ENCODE data around the gene LRBA. TPM values are rescaled to one million over a fixed set of nuclear protein-coding genes. Genes with fewer than 3 reads are reported as not detected.
"Not testable (repeated sequence)": the region's sequence is repeated elsewhere in the genome, so short reads cannot be mapped to it uniquely, and the experiment has no call there.

The LRBA gene
- total RNA-seq, 1 experiment from 2014 or later = 11.2 TPM

GRCh38 chr4:150423503-150423902 lies 591.6 kb downstream of the LRBA start:
- no peak for DNase-seq (ENCODE audit: low read depth)

DNA sequence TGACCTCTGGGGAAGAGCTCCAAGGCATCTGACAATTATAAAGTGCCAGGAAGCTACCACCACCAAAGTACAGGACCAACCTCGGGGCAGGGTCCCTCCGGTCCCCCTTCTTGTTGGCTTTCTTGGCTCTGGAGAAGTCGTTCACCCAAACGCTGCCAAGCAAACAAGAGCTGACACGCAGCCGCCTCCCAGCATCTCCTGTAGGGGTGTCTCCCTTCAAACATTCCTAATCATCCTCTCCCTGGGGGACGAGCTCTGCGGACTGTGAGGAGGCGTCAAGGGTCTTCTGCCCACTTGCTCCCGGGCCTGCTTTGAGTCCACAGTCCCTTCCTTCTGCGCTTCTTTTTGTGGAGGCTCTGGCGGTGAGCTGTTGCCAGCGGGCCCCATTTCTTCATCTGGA lies 592.0 kb downstream of the LRBA start:
- no peak for DNase-seq (ENCODE audit: low read depth)

DNA sequence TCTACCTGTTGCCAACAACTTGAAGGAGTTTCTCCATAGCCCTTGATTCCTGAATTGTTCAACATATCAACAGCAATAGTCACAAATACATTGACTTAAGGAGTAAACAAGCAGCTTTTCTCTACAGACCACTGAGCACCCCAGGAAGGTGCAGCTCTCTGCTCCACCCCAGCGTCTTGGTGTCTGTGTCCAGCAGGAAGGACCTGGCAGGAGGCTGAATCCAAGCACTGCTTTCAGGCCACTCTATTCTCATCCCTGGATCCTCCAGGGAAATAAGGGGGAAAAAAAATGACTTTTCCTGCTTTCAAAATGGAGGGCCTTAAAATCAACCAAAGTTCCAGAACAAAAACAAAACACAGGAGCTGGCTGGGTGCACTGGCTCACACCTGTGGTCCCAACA lies 593.5 kb downstream of the LRBA start:
- no peak for DNase-seq (ENCODE audit: low read depth)

- DNase-seq (ENCODE audit: low read depth) = no peak
These were observed 595.1 kb downstream of the LRBA start for GRCh38 chr4:150419939-150420338.

- no peak for DNase-seq (ENCODE audit: low read depth)
These were observed 596.2 kb downstream of the LRBA start for GRCh38 chr4:150418757-150419410.

- no peak for DNase-seq (ENCODE audit: low read depth)
These were observed 599.9 kb downstream of the LRBA start for GRCh38 chr4:150415213-150415612.

DNA sequence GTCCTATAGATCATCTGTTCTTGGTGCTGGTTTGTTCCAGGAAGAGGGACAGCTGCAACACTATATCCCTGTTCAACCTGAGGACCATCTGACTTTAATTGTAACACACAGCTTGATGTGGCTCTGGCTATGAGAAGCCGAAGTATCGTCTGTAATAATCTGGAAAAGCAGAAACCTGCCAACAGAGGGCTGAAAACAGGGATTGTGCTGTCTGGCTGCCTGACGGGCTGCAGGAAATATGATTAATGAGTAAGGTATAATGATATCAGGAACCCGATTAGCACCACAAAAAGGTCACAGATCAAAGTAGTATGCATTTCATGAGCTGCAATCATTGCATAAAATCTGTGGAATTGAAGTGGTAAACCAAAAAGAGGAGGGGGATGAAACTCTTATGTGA lies 603.6 kb downstream of the LRBA start:
- no peak for DNase-seq (ENCODE audit: low read depth)

DNA sequence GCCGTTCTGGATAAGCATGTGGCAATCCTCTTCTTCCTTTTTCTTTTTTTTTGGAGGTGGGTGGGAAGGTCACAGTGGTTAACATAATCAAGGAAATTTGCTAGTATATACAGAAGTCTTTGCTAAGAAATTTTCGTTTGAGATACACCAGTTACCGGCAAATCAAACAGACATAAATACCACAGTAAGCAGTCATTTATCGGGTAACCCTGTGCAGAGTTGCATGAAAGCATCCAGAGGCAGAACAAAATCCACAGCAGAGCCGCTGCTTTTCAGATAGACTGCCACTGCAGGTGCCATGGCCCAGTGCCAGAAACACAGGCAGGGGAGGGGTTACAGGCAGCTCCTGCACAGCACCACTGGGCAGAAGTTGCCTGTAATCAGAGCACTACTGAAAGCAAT lies 612.2 kb downstream of the LRBA start:
- peak; percentile 4 for DNase-seq (ENCODE audit: low read depth)

DNA sequence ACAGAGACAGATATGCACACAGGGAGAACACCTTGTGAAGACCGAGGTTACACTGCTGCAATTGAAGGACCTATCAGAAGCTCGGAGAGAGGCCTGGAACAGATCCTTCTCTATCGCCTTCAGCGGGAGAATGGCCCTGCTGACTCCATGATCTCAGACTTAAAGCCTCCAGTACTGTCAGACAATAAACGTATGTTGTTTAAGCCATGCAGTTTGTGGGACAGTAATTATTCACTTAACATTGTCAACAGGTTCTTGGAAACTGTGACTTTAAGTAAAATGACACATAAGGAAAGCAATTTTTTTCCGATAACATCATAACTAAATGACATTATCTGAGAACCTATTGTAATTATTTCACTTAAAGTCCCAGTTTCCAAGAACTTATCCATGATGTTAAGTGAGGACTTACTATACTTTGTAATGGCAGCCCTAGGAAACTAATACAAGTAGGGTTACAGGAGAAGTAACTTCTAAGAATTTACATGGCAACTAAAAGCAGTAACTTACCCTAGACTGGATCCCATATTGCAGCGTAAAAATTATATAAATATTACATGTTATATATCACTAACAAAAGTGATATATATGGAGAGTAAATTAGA lies 613.9 kb downstream of the LRBA start:
- no peak for DNase-seq (ENCODE audit: low read depth)

GRCh38 chr4:150395872-150396271 lies 619.2 kb downstream of the LRBA start:
- no peak for DNase-seq (ENCODE audit: low read depth)

- no peak for DNase-seq (ENCODE audit: low read depth)
These were observed 621.0 kb downstream of the LRBA start for GRCh38 chr4:150394046-150394445.

DNA sequence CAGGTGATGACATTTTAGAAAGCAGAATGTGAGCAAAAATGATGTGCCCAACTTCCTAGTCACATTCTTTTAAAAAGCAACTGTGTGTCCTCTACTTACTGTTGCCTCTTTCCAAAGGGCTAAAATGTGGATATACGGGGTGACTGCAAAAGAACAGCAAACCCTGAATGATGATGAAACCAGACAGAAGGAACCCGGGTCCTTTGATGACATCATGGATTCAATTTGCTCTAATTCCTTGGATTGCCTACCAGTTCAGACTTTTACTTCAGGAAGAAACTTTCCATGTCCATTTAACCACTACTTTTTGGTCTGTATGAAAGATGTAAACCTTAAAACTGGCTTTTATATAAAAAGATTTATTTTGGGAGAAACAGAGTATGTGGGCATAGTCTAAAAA lies 624.0 kb downstream of the LRBA start:
- no peak for DNase-seq (ENCODE audit: low read depth)

- no peak for DNase-seq (ENCODE audit: low read depth)
These were observed 624.6 kb downstream of the LRBA start for GRCh38 chr4:150390531-150390910.

- DNase-seq (ENCODE audit: low read depth) = no peak
These were observed 625.1 kb downstream of the LRBA start for GRCh38 chr4:150389896-150390530.

- DNase-seq (ENCODE audit: low read depth) = no peak
These were observed 627.1 kb downstream of the LRBA start for GRCh38 chr4:150387981-150388380.

DNA sequence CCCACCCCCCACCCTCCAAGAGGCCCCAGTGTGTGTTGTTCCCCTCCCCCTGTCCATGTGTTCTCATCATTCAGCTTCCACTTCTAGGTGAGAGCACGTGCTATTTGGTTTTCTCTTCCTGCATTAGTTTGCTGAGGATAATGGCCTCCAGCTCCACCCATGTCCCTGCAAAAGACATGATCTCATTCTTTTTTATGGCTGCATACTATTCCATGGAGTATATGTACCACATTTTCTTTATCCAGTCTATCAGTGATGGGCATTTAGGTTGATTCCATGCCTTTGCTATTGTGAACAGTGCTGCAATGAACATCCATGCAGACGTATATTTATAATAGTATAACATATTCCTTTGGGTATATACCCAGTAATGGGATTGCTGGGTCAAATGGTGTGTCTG lies 628.7 kb downstream of the LRBA start:
- not testable (repeated sequence) for DNase-seq (ENCODE audit: low read depth)

GRCh38 chr4:150385606-150386005 lies 629.5 kb downstream of the LRBA start:
- peak; percentile 7 for DNase-seq (ENCODE audit: low read depth)

DNA sequence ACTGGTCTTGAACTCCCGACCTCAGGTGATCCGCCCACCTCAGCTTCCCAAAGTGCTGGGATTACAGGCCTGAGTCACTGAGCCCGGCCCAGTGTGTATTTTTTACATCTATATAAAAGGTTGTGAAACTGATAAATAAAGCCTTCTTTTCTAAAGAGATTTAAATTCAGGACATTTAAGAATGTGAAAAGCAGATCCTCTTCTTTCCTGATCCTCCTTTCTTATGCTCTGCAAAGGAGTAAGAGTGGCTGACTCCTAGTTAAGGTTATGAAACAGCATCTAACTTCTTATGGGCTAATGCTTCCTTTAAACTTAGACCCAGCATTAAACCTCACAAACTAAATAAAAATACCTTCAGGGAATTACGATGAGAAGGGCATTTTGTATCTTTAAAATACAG lies 630.8 kb downstream of the LRBA start:
- DNase-seq (ENCODE audit: low read depth) = no peak

DNA sequence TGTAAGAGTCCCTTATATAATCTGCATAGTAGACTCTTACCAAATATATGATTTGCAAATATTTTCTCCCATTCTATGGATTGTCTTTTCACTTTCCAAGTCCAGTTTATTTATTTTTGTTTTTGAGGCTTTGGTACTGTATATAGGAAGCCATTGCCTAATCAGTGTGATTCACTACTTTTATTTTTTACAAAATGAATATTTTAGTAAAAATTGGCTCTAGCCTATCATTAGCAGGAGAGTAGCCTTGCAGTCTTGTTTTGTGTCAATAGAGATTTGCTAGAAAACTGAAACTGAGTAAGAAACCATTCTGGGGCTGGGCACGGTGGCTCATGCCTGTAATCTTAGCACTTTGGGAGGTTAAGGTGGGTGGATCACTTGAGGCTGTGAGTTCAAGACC lies 633.1 kb downstream of the LRBA start:
- no peak for DNase-seq (ENCODE audit: low read depth)

DNA sequence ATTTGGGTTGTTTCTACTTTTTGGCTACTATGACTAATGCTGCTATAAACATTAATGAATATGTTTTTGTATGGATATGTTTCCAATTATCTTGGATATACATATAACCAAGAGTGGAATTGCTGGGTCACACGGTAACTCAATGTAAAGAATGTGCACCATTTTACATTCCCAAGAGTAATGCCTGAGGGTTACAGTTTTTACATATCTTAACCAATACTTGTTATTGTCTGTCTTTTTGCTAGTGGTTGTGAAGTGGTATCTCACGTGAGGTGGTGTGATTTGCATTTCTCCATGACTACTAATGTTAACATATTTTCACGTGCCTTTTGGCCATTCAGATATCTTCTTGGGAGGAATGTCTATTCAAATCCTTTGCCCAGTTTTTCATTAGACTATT lies 633.5 kb downstream of the LRBA start:
- DNase-seq (ENCODE audit: low read depth) = no peak

GRCh38 chr4:150381036-150381435 lies 634.0 kb downstream of the LRBA start:
- DNase-seq (ENCODE audit: low read depth) = no peak

DNA sequence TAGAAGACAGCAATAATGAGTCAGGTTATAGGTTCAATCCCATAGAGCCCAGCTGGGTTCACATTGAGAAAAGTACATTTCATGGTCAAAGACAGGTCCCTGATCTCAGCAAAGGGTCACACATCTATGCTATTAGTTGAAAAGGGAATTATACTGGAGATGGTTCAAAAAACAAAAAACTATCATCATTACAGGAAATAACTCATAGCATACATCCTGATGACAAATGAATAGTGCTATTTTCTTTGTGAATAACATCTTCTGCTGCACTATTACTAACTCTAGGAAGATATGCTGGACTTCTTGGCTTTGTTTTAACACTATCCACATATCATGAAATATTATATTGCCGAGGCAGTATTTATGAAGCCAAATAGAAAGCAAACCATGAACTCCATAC lies 635.6 kb downstream of the LRBA start:
- DNase-seq (ENCODE audit: low read depth) = no peak

- DNase-seq (ENCODE audit: low read depth) = no peak
These were observed 640.1 kb downstream of the LRBA start for GRCh38 chr4:150375025-150375424.

- DNase-seq (ENCODE audit: low read depth) = no peak
These were observed 643.2 kb downstream of the LRBA start for GRCh38 chr4:150371869-150372268.

All from Daoy (cell line).